ENCODE results near the gene LCNL1. TPM values are rescaled to one million over a fixed set of nuclear protein-coding genes. Genes with fewer than 3 reads are reported as not detected.

The LCNL1 gene
- total RNA-seq, 1 donor from 2014 or later: 2.0 TPM

DNA sequence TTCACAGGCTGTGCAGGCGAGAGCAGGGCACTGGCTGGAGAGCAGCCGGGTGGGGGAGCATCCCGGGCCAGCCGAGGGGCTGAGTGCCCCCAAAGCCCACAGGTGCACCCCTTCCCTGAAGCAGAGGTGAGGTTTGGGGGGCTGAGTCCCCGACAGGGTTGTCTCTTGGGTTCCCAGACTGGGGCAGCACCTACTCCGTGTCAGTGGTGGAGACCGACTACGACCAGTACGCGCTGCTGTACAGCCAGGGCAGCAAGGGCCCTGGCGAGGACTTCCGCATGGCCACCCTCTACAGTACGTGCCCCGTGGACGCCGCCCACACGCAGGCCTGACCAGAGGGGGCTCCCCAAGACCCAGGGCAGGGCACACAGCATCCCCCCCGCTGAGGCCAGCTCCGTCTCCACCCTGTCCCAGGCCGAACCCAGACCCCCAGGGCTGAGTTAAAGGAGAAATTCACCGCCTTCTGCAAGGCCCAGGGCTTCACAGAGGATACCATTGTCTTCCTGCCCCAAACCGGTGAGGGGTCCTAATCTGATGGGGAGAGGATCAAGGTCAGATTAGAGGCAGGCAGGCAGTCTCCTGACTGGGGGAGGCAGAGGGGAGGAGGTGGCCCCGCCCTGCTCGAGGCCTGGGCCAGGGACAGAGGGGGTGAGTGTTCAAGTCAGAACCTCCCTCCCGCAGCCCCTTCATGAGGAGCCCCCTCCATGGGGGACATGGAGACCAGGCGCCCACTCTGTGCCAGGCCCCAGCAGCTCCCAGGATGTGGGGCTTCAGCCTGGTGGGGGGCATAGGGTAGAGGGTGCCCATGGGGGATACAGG is 2.8 kb upstream of the LCNL1 start:
- no peak overlapping the region for H3K27ac ChIP-seq
- no peaks in the 10 kb centered on the region for H3K36me3 ChIP-seq
- H3K27me3 ChIP-seq: no peaks in the 10 kb centered on the region
- H3K4me3 ChIP-seq: no peak overlapping the region
- TF ChIP-seq, protein P1, sequence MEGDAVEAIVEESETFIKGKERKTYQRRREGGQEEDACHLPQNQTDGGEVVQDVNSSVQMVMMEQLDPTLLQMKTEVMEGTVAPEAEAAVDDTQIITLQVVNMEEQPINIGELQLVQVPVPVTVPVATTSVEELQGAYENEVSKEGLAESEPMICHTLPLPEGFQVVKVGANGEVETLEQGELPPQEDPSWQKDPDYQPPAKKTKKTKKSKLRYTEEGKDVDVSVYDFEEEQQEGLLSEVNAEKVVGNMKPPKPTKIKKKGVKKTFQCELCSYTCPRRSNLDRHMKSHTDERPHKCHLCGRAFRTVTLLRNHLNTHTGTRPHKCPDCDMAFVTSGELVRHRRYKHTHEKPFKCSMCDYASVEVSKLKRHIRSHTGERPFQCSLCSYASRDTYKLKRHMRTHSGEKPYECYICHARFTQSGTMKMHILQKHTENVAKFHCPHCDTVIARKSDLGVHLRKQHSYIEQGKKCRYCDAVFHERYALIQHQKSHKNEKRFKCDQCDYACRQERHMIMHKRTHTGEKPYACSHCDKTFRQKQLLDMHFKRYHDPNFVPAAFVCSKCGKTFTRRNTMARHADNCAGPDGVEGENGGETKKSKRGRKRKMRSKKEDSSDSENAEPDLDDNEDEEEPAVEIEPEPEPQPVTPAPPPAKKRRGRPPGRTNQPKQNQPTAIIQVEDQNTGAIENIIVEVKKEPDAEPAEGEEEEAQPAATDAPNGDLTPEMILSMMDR (IDR thresholded peaks at IDR 0.05): no peak
- TF ChIP-seq POLR2A (IDR thresholded peaks at IDR 0.05) (no peak), POLR2AphosphoS5 (IDR thresholded peaks at IDR 0.05; ENCODE audit: insufficient read depth in 1 of 2, low read depth in 1 of 2) (no peak)
- H3K9me3 ChIP-seq: no peaks in the 10 kb centered on the region
- H3K4me1 ChIP-seq: peaks cover 49% of the 10 kb centered on the region
- no peak for DNase-seq (ENCODE audit: extremely low spot score in 2 of 2)
- intact Hi-C loops (cut with DNase I): no loop called here

DNA sequence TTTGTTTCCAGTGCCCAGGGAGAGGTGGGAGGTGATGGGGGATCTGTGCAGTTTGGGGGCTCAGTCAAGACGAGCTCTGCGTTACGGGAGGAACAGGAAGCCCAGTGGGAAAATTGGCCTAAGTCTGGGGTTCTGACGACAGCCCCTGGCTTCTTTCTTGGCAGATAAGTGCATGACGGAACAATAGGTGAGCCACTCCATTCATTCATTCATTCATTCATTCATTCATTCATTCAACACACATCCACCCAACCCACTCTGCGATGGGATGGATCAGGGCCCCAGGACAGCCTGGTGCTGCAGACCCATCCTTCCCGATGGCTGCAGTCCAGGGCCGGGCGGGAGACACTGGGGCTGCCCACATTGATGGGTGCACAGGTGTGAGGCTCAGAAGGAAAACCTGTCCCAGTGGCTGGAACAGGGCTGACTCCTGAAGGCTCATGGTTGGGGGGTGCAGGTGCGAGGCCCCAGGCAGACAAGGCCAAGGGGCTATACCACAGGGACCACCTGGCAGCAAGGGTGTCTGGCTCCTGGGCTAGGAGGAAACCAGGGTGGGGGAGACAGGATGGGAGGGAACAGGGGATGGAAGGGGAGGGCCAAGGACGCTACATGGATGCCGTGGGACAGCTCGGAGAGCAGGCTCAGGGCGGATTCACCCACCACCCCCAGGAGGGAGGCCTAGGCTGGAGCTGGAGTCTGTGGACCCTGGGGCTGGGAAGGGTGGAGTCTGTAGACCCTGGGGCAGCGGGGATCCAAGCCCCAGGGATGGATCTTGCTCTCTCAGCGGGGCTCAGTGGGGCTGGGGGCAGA is 1.9 kb upstream of the LCNL1 start:
- H3K4me1 ChIP-seq: peaks cover 49% of the 10 kb centered on the region
- no peaks in the 10 kb centered on the region for H3K9me3 ChIP-seq
- no peak overlapping the region for H3K27ac ChIP-seq
- no peaks in the 10 kb centered on the region for H3K36me3 ChIP-seq
- peaks cover 6% of the 10 kb centered on the region for H3K27me3 ChIP-seq
- H3K4me3 ChIP-seq: no peak overlapping the region
- TF ChIP-seq, protein P1 (IDR thresholded peaks at IDR 0.05): no peak
- TF ChIP-seq POLR2A (IDR thresholded peaks at IDR 0.05) (no peak), POLR2AphosphoS5 (IDR thresholded peaks at IDR 0.05; ENCODE audit: insufficient read depth in 1 of 2, low read depth in 1 of 2) (no peak)
- intact Hi-C loops (cut with DNase I): no loop called here
- DNase-seq (ENCODE audit: extremely low spot score in 2 of 2): no peak

DNA sequence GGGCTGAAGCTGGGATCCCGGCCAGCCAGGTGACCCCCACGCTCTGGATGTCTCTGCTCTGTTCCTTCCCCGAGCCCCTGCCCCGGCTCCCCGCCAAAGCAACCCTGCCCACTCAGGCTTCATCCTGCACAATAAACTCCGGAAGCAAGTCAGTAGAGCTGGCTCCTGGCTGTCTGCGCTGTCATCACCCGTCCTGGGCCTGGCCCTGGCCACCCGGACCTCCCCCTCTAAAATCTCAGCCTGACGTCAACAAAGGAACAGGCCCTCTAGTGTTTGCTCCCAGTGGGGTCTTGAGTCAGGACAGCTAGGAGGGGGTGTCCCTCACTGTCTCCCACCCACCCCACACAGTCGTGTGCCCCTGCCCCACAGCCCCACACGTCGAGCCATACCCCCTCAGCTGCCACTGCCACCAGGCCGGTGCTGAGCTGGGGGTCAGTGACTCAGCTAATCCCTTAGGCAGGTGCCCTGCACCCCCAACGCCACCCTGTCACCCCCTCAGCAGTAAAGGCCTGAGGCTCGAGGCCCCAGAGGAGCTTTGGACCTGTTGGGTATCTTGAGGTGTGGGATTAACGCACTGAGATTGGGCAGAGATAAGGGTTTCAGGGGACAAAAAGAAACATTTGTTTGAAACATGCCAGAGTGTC is 1.1 kb upstream of the LCNL1 start:
- Histone ChIP-seq H3K36me3 (no peaks in the 10 kb centered on the region), H3K4me3 (no peak overlapping the region), H3K27ac (no peak overlapping the region), H3K4me1 (peaks cover 44% of the 10 kb centered on the region), H3K9me3 (no peaks in the 10 kb centered on the region), H3K27me3 (peaks cover 6% of the 10 kb centered on the region)
- intact Hi-C loops (cut with DNase I): no loop called here
- TF ChIP-seq, protein P1 (IDR thresholded peaks at IDR 0.05): no peak
- no peak for TF ChIP-seq POLR2AphosphoS5 (IDR thresholded peaks at IDR 0.05; ENCODE audit: insufficient read depth in 1 of 2, low read depth in 1 of 2)
- TF ChIP-seq POLR2A (IDR thresholded peaks at IDR 0.05): no peak
- no peak for DNase-seq (ENCODE audit: extremely low spot score in 2 of 2)

DNA sequence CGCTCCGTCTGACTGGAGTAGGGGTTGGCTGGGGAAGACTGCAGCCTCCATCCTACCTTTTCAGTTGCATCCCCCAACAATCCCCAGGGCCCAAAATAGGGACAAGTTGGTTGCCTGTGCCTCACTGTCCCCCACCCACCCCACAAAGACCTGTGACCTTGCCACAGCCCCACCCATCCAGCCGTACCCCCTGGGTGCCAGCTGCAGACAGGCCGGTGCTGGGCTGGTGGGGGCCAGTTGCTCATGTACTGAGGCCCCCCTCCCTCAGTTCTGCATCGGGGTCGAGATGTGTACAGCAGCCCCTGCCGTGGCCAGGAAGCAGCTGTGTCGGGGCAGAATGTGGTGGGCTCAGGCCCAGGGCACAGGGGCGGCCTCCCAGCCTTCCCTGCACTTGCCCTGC is 374 bp downstream of the LCNL1 start:
- Histone ChIP-seq H3K9me3 (no peaks in the 10 kb centered on the region), H3K4me3 (no peak overlapping the region), H3K36me3 (no peaks in the 10 kb centered on the region), H3K4me1 (peaks cover 31% of the 10 kb centered on the region), H3K27ac (no peak overlapping the region), H3K27me3 (peaks cover 6% of the 10 kb centered on the region)
- peak in 1 of 2 donors; percentile 25 for TF ChIP-seq POLR2AphosphoS5 (IDR thresholded peaks at IDR 0.05; ENCODE audit: insufficient read depth in 1 of 2, low read depth in 1 of 2)
- no peak for TF ChIP-seq POLR2A (IDR thresholded peaks at IDR 0.05)
- TF ChIP-seq, protein P1 (IDR thresholded peaks at IDR 0.05): no peak
- intact Hi-C loops (cut with DNase I): no loop called here
- DNase-seq (ENCODE audit: extremely low spot score in 2 of 2): no peak

Measured in vagina (tissue), 2 donors.